Measurements from ENCODE around the gene SLC27A3. TPM values are rescaled to one million over a fixed set of nuclear protein-coding genes. Genes with fewer than 3 reads are reported as not detected.

SLC27A3 gene
- polyA plus RNA-seq, 2 of the 4 experiments (the other 2 are of a cell fraction), result 1.3 to 2.1 TPM

GRCh38 chr1:153767519-153767918 lies 7.7 kb upstream of the SLC27A3 start:
- H3K4me2 ChIP-seq, result no peak overlapping the region
- WGBS (ENCODE audit: missing lambda C conversion rate), result 99% methylated on average over 11 of the region's 11 CpGs
- ATAC-seq, result no peak
- H3K4me3 ChIP-seq, result no peak overlapping the region
- FAIRE-seq, result no peak
- no peaks in the 10 kb centered on the region for H3K9me3 ChIP-seq
- TF ChIP-seq ZC3H11A (IDR thresholded peaks at IDR 0.05) (no peak), EP300 (IDR thresholded peaks at IDR 0.05) (no peak), BHLHE40 (IDR thresholded peaks at IDR 0.05; ENCODE audit: low read depth, low read length) (no peak), FOSB (CRISPR knock-in tag; IDR thresholded peaks at IDR 0.05) (no peak), TP53 (CRISPR knock-in tag; IDR thresholded peaks at IDR 0.05) (no peak)
- POLR2A ChIA-PET, result no interaction called here
- no peak overlapping the region for H3K27ac ChIP-seq
- CTCF ChIA-PET, result interaction anchor here (0.7 to 11.0 kb wide), 5 partner anchors 17 to 257 kb away, joined by 4 to 92 read pairs (median 7); partner anchors contain the start of gene NPR1
- no peaks in the 10 kb centered on the region for H3K4me1 ChIP-seq
- DNase-seq (ENCODE audit: low read depth in 1 of 2, low spot score in 1 of 2), result no peak

- H3K4me3 ChIP-seq, result no peak overlapping the region
- no peak overlapping the region for H3K4me2 ChIP-seq
- no peaks in the 10 kb centered on the region for H3K9me3 ChIP-seq
- 93% methylated on average over 4 of the region's 4 CpGs for WGBS (ENCODE audit: missing lambda C conversion rate)
- TF ChIP-seq HOXA7 (CRISPR knock-in tag; IDR thresholded peaks at IDR 0.05) (no peak), FOSB (CRISPR knock-in tag; IDR thresholded peaks at IDR 0.05) (no peak), ZFP36 (IDR thresholded peaks at IDR 0.05; ENCODE audit: borderline replicate concordance, partially characterized antibody) (no peak), CTCF (IDR thresholded peaks at IDR 0.05) (no peak), FOXS1 (CRISPR knock-in tag; IDR thresholded peaks at IDR 0.05) (no peak), HOXB13 (CRISPR knock-in tag; IDR thresholded peaks at IDR 0.05; ENCODE audit: low read depth) (no peak), CBX2 (IDR thresholded peaks at IDR 0.05; ENCODE audit: borderline replicate concordance, low read depth) (no peak), HES2 (IDR thresholded peaks at IDR 0.05) (no peak), CHD4 (IDR thresholded peaks at IDR 0.05; ENCODE audit: borderline replicate concordance) (no peak), BCL3 (IDR thresholded peaks at IDR 0.05) (no peak), MAX (IDR thresholded peaks at IDR 0.05) (no peak), NR3C1 (IDR thresholded peaks at IDR 0.05) (no peak), E2F6 (IDR thresholded peaks at IDR 0.05; ENCODE audit: borderline replicate concordance, low read depth) (no peak), RCOR1 (IDR thresholded peaks at IDR 0.05; ENCODE audit: low read depth, low read length) (no peak), ZNF302 (CRISPR knock-in tag; IDR thresholded peaks at IDR 0.05) (no peak), EP300 (IDR thresholded peaks at IDR 0.05) (no peak)
- FAIRE-seq (no peak), DNase-seq (ENCODE audit: low read depth in 1 of 2, low spot score in 1 of 2) (no peak), ATAC-seq (no peak)
- no peaks in the 10 kb centered on the region for H3K4me1 ChIP-seq
- no peak overlapping the region for H3K27ac ChIP-seq
- CTCF ChIA-PET, result interaction anchor here (0.9 to 11.0 kb wide), 8 partner anchors 10 to 258 kb away, joined by 3 to 92 read pairs (median 6); partner anchors contain the start of gene NPR1
- POLR2A ChIA-PET, result interaction anchor here (0.7 to 1.3 kb wide), 2 partner anchors 41 to 222 kb away, joined by 3 read pairs; partner anchors contain the start of gene INTS3
Measured at GRCh38 chr1:153768316-153769181, 6.7 kb upstream of the SLC27A3 start.
